NCI-H2081 (cell line): Measurements from ENCODE around the gene TSPAN17.

Experiments
- DNase-seq, 2 experiments: peaks; one replicate each; lab custom pipeline; 2025; lab: John Stamatoyannopoulos, UW

TSPAN17 gene

GRCh38 chr5:176642675-176643490 is 4.4 kb upstream of the TSPAN17 start:
- DNase-seq: no peak

GRCh38 chr5:176643491-176644219 is 3.6 kb upstream of the TSPAN17 start:
- DNase-seq: no peak

DNA sequence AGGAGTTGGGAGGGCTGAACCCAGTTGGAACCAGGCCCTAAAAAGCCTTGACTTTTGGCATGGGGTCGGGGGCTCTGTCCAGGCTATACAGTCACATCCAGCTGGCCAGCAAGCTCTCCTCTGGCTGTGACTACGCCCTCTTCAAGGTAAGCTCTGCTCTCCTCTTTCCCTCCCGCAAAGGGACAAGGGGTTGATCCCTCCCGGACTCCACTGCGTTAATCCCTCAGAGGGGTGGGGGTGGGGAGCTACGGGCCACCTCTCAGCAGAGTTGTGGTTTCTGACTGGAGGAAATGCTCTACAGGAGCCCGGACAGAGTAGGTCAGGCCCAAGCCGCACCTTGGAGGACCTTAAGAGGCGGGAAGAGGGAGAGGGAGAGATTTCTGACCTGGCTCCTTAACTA is 3.0 kb upstream of the TSPAN17 start:
- no peak for DNase-seq

- no peak for DNase-seq
These were observed 2.2 kb upstream of the TSPAN17 start for GRCh38 chr5:176644878-176645670.

GRCh38 chr5:176646049-176646706 is 1.1 kb upstream of the TSPAN17 start:
- no peak for DNase-seq

GRCh38 chr5:176646707-176647029 is 616 bp upstream of the TSPAN17 start:
- DNase-seq: no peak

DNA sequence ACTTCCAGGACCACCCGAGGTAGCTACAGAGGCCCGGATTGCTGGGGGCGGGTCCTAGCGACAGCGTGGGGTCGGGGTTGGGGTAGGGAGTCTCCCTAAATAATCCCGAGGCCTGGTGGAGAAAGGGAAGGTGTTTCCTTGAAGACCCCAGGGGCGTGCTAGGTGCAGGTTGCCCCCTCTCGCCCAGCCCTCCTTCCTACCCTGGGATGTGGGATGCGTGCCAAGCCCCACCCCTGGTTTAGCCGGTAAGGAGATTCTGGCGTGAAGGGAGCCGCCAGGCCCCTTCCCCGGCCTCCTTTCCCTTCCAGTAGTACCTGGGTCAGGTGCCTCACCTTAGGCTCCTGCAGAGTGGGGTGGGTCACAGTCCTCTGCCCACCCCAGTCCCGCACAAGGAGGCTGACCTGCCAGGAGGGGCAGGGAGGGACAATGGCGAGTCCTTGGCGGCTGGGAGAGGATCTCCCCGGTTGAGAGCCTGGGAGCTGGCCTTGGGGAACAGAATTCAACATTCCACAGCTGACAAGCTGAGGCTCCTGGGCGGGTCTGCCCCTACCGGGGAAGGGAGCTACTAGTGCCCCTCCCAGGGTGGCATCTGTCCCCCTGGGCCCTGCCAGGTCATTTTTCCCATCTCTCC is 674 bp downstream of the TSPAN17 start:
- peak in 1 of 2 experiments; percentile 13 for DNase-seq

DNA sequence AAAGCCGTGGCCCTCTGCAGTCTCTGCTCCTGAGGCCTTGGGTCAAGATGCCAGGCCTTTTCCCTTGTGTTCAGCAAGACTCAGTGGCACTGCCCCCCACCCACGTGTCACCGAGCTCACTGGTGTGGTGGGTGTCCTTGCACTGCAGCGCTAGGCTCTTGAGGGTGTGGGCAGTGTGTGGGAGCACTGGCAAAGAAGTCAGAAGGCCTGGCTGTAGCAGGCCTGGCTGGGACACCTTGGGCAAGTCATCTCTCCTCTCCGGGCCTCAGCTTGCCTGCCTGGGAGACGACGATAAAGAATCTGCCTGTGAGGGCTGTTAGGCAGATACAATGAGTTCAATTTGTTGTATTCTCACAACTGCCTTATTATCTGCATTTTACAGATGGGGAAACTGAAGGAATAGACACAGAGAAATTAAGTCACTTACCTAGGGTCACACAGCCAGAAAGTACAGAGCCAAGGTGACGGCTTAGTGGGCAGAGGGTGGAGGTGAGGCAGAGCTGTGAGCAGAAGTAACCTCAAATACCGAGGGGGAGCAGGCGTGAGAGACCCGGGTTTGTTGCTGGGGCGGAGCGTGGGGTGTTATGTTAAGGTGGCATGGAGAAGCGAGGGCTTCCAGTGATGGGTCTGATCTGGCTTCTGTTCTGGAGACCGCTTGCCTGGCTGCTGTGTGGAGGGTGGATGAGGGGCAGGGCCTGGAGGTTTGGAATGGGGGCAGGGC is 1.4 kb downstream of the TSPAN17 start:
- DNase-seq: no peak

- DNase-seq: no peak
These were observed 3.1 kb downstream of the TSPAN17 start for GRCh38 chr5:176650354-176650884.

DNA sequence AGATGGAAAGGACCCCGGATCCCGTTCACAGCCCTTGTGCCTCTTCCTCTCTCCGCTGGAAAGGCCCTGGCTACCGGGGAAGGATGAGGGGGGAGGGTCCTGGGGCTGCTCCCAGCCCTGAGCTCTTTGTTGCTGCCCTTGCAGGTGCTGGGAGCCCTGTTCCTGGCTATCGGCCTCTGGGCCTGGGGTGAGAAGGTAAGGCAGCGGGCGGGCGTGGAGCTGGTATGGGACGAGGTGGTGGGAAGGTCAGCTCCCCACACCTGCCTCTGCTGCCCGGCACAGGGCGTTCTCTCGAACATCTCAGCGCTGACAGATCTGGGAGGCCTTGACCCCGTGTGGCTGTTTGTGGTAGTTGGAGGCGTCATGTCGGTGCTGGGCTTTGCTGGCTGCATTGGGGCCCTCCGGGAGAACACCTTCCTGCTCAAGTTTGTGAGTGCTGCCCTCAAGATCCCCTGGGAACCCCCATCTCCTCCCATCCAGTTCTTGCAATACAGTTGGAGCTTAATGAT is 4.2 kb downstream of the TSPAN17 start:
- no peak for DNase-seq

DNA sequence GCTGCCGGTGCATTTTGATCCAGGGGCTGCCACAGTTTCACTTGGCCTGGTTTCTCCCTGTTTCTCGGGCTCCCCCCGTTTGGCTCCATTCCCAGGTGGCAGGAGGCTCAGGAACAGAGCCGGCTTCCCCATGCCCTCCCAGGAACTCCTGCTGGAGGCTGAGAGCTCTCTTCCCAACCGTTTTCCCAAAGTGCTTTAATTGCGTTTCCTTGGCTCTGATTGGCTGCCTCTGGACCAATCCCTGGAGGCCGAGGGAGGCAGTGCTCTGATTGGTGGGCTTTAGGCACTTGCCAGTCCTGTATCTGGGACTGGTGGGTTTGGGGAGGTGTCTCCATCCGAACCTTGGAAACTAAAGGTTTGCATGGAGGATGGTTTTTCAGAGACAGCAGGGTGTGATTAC is 4.9 kb downstream of the TSPAN17 start:
- peak in 1 of 2 experiments; percentile 6 for DNase-seq

GRCh38 chr5:176653401-176654385 is 6.4 kb downstream of the TSPAN17 start:
- DNase-seq: peak in 1 of 2 experiments; percentile 12

DNA sequence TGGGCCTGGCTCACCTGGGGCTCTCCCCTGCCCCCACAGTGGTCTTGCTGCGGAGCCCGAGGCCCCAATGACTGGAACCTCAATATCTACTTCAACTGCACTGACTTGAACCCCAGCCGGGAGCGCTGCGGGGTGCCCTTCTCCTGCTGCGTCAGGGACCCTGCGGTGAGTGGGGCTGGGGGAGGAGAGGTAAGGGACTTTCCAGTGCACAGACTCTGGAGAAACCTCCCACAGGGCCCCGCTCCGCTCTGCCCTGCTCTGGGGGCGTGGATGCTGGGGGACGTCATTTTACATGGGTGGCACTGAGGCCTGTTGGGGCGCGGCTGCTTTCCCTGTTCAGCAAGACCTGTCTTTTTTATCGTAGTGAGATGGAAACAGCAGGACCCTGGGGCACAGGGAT is 7.6 kb downstream of the TSPAN17 start:
- no peak for DNase-seq

GRCh38 chr5:176656467-176656990 is 9.2 kb downstream of the TSPAN17 start:
- no peak for DNase-seq

DNA sequence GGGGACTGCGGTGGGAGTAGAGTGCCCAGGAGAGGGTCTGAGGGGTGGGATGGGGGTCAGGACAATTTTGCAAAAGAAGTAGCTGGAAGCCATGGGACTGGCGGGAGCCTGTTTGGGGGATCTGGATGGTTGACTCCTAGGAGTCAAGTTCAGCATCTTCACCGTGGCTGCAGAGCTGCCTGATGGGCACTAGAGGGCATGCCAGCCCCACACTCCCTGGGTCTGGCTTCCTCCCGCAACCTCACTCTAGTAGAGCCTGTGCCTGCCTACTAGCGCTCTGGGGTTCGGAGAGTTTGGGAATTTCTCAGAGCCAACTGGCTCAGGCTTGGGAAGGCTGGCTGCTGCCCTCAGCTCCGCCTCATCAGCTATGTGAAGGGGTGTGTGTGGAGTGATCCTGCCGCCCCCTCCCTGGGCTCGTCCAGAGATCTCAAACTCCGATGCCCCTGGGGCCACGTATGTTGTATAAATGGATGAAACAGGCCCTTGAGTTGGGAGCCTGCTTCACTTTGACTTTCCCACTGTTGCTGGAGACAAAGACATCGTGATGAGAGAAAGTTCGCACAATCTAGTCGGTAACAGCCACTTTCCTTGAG is 10.8 kb downstream of the TSPAN17 start:
- peak; percentile 57 to 65 for DNase-seq

DNA sequence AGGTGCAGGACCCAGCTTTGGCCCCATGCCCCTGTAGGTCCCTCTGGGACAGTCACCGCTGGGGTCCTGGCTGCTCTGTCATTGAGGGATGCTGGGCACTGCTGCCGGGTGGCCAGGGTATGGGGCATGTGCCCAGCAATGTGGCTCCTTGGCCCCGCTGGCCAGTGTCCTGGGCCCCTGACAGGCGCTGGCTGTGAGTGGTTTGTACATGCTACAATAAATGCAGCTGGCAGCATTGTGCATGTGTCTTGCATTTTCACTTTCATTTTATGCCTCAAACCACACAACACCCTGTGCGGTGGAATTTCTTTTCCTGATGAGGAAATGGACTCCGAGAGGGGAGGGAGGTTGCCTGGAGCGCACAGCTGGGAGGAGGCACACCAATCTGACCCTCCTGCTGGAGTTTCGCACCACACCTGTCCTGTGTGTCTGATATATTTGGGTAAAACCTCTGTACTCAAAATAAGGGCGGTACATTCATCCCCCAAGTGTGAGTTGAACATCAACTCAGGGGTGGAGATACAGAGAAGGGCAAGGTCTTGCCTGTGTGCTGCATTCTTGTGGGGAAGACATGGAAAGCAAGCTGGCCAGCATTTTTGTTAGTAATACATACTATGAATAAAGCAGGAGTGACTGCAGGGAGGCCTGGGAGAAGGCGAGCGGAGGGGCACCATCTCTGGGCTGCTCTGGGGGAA is 11.7 kb downstream of the TSPAN17 start:
- DNase-seq: no peak

- DNase-seq: no peak
These were observed 12.2 kb downstream of the TSPAN17 start for GRCh38 chr5:176659512-176659839.

- no peak for DNase-seq
These were observed 12.7 kb downstream of the TSPAN17 start for GRCh38 chr5:176659860-176660461.
